Activated T-cell treated with anti-CD3 and anti-CD28 coated beads for 1 hour (primary cell): ENCODE data around the gene AARS2.
"Not testable (repeated sequence)": the region's sequence is repeated elsewhere in the genome, so short reads cannot be mapped to it uniquely, and the experiment has no call there.

Experiments
- DNase-seq: peaks from one replicate; pipeline ENCODE4 v3.0.0-alpha.2; 2020; ENCODE audit warnings: low read depth

Gene AARS2

DNA sequence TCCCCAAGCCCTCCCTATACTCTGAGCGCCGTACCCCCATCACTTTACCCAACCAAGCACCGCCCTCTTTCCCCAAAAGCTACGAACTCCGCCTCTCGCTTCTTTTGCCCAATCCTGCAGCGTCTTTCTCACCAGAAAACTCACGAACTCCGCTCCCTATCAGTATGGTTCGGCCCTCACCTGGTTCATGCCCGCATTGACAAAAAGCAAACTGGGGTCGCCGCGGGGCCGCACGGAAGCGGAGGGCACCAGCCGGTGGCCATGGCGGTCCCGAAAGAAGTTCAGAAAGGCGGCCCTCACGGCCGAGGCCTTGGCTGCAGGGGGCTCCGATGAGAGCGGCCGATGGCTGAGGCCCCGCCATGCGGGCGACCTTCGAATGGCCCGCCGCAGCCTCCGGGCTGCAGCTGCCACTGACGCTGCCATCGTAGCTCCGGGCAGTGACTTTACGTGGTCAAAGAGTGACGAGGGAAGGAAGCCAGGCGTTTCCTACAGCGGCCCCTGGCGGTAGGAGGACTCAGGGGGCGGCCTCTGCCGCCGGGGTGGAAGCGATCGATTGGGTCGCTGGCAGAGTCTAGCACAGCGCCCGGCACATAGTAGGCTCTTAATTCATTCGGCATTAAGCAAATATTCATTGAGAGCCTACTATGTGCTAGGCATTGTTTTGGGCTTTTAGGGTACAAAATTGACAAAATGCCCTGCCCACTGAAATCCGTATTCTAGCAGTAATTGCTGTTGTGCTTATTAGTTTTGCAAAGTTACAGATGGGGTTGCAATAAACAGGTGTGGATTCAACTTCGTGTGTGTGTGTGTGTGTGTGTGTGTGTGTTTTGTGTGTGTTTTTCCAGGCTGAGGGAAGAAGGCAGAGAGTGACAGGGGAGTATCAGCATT is at the start of gene AARS2:
Gene AARS2 (minus strand): TSS at position 447 of the 888 bp plus-strand sequence. CDS start 24 bp downstream, at position 423.
- DNase-seq: peak; percentile 96

- DNase-seq: no peak
These were observed 48.8 kb upstream of the AARS2 start for GRCh38 chr6:44361947-44362346.

GRCh38 chr6:44359973-44360372 is 46.8 kb upstream of the AARS2 start:
- DNase-seq: no peak

- DNase-seq: no peak
These were observed 43.3 kb upstream of the AARS2 start for GRCh38 chr6:44356487-44356886.

- DNase-seq: no peak
These were observed 42.5 kb upstream of the AARS2 start for GRCh38 chr6:44355640-44356039.

DNA sequence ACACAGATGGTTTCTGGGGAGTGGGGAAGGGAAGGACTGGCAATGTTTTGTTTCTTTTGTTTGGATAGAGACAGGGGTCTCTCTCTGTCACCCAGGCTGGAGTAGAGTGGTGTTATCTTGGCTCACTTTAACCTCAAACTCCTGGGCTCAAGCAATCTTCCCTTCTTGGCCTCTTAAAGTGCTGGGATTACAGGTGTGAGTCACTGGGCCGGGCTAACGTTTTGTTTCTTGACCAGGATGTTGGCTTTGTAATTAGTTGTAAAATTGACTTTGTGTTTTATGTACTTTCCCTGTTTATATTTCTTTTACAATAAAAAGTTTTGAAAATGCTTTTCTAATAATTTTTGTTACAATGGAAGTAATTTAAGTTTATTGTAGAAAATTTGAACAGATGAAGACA is 40.2 kb upstream of the AARS2 start:
- no peak for DNase-seq

DNA sequence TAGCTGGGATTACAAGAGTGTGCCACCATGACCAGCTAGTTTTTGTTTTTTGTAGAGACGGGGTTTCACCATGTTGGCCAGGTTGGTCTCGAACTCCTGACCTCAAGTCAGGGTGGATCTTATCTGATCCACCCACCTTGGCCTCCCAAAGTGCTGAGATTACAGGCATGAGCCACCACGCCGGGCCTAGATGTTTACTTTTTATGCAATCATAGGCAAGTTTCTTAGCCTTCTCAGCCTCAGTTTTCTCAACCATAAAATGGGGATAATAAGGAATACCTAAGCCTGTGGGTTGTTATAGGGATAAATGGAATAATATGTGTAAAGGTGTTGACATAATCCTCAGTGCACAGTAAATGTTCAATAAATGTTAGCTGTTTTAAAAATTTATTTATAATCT is 39.1 kb upstream of the AARS2 start:
- no peak for DNase-seq

GRCh38 chr6:44350650-44350994 is 37.5 kb upstream of the AARS2 start:
- not testable (repeated sequence) for DNase-seq

- DNase-seq: no peak
These were observed 36.9 kb upstream of the AARS2 start for GRCh38 chr6:44349904-44350649.

- not testable (repeated sequence) for DNase-seq
These were observed 33.7 kb upstream of the AARS2 start for GRCh38 chr6:44346818-44347217.

- no peak for DNase-seq
These were observed 29.3 kb upstream of the AARS2 start, which contains the start of gene SPATS1 for GRCh38 chr6:44342489-44342888. Gene SPATS1 (plus strand): TSS chr6:44342650. CDS start chr6:44343096, 446 bp downstream.

- no peak for DNase-seq
These were observed 28.9 kb upstream of the AARS2 start for GRCh38 chr6:44342052-44342451.

- DNase-seq: no peak
These were observed 28.1 kb upstream of the AARS2 start for GRCh38 chr6:44341095-44341890.

- DNase-seq: no peak
These were observed 26.8 kb upstream of the AARS2 start for GRCh38 chr6:44339763-44340625.

DNA sequence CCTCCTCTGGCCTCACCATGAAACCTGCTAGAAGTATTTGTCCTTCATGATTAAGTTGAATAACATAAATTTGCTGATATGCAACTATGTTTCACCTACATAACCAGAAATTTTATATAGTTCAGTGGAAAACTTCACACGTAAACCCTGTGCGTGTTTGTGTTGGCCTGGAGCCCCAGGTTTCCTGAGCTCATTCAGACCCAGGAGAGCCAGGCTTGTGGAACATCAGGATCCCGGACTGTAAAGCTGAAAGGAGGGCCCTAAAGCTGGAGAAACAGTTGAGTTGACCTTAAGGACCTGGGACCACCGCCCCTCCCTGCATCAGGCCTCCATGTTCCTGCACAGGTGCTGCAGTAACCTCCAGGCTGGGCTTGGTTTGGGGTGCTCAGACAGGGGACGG is 26.2 kb upstream of the AARS2 start:
- DNase-seq: no peak

- DNase-seq: peak; percentile 53
These were observed 25.3 kb upstream of the AARS2 start for GRCh38 chr6:44338228-44339122.

DNA sequence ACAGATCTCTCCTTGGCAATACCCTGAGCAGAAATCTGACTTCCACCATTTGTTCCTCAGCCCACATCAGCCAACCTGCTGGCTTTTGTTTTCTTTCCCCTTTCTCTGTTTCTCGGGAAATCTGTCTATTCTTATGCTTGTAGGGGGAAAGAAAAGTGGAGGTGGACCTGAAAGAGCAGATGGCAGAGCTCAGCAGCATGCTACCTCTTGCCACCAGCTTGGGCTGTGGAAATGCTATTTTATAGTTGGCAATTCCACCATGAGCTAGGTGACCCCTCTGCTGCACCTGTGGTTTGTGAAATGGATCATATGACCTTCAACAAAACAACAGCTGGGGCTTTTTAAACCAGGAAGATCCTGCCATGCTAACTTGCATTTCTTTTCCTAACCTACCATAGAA is 22.5 kb upstream of the AARS2 start:
- DNase-seq: no peak

DNA sequence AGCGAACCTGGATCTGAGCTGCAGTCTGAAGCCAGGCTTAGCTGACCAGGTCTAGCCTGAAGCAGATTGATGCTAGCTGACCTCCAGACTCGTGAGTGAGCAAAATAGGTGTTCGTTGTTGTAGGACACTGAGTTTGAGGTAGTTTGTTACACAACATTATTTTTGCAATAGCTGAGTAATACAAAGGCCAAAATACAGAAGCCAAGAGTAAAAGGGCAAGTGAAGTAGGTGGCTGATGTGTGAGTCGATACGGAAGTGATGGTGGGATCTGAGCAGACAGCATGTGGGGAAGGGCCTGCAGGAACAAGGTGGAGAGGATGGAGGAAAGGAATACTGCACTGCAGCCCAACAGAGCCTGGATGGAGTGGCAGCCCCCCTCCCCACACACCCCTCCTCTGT is 20.8 kb upstream of the AARS2 start:
- no peak for DNase-seq

- no peak for DNase-seq
These were observed 20.2 kb upstream of the AARS2 start for GRCh38 chr6:44333273-44333919.

DNA sequence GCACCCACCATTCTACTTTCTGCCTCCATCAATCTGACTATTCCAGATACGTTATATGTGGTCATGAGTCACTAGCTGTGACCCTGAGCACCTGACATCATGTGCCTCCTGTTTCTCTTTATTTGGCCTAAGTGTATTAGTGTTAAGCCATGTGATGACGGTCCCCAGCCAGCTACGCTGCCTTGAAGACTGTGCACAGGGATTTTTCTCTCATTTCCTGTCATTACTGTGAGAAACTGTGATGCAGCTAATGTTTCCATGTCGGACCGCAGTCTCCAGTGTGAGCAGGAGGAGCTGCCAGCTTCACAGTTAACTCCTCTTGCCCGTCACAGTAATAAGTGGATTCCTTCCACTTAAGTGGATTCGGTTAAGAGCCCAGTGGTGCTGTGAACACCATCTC is 19.4 kb upstream of the AARS2 start:
- DNase-seq: no peak
